GM18517 (cell line): ENCODE data around the gene PCOLCE2.

Experiments
- ATAC-seq: cut with Tn5 transposase; IDR thresholded peaks from one replicate; pipeline ENCODE4 v1.9.1; 2021; ENCODE audit warnings: mild to moderate bottlenecking, moderate library complexity; ENCODE audit not compliant: unreplicated experiment

The PCOLCE2 gene

GRCh38 chr3:142817356-142817755 is 71.5 kb downstream of the PCOLCE2 start:
- ATAC-seq, result no peak

GRCh38 chr3:142815803-142816202 is 73.1 kb downstream of the PCOLCE2 start:
- no peak for ATAC-seq

GRCh38 chr3:142809259-142809658 is 79.6 kb downstream of the PCOLCE2 start:
- no peak for ATAC-seq

GRCh38 chr3:142808103-142808917 is 80.6 kb downstream of the PCOLCE2 start:
- ATAC-seq, result no peak

GRCh38 chr3:142802891-142803290 is 86.0 kb downstream of the PCOLCE2 start:
- ATAC-seq, result no peak

GRCh38 chr3:142801746-142802145 is 87.1 kb downstream of the PCOLCE2 start:
- ATAC-seq, result no peak

GRCh38 chr3:142796823-142797222 is 92.1 kb downstream of the PCOLCE2 start:
- ATAC-seq, result no peak

- ATAC-seq, result no peak
Measured at GRCh38 chr3:142795332-142795731, 93.6 kb downstream of the PCOLCE2 start.

GRCh38 chr3:142794508-142794907 is 94.4 kb downstream of the PCOLCE2 start:
- no peak for ATAC-seq

GRCh38 chr3:142787719-142788118 is 101.2 kb downstream of the PCOLCE2 start:
- no peak for ATAC-seq

GRCh38 chr3:142785996-142786395 is 102.9 kb downstream of the PCOLCE2 start:
- no peak for ATAC-seq

- no peak for ATAC-seq
Measured at GRCh38 chr3:142784228-142784627, 104.7 kb downstream of the PCOLCE2 start.

GRCh38 chr3:142782616-142783015 is 106.3 kb downstream of the PCOLCE2 start:
- no peak for ATAC-seq

- ATAC-seq, result no peak
Measured at GRCh38 chr3:142779591-142779990, 109.3 kb downstream of the PCOLCE2 start.

- no peak for ATAC-seq
Measured at GRCh38 chr3:142778541-142778940, 110.3 kb downstream of the PCOLCE2 start.

GRCh38 chr3:142777927-142778326 is 111.0 kb downstream of the PCOLCE2 start:
- no peak for ATAC-seq

GRCh38 chr3:142768338-142768737 is 120.5 kb downstream of the PCOLCE2 start:
- no peak for ATAC-seq
